VCaP (cell line): ENCODE results near the gene PMFBP1.

Source experiments
- H3K27ac ChIP-seq: fragments of 450-650 bp; 2 replicates; pipeline ENCODE4 v1.5.1; 2017
- CTCF ChIP-seq: fragments of 450-650 bp; conservative IDR thresholded peaks from 2 replicates; pipeline ENCODE4 v1.5.1; 2017; ENCODE audit warnings: mild to moderate bottlenecking, moderate library complexity

The PMFBP1 gene

DNA sequence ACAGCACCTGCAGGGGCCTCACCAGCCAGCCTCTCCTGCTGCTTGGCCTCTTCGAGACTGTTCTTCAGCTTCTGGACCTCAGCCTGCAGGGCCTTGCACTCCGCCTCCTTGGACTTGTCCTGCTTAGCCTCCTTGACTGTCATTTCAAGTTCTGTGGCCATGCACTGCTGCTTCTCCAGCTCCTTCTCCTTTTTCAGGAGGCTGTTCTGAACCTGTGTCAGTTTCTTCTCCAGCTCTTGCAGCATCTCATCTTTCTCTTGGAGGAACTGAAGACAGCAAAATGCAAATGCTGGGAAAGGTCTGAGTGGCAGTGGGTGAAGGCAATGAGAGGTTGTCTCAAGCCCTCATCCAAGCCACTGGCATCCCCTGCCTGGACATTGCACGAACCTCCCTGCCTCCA lies 39.2 kb downstream of the PMFBP1 start:
- H3K27ac ChIP-seq = no peak overlapping the region
- no peak for TF ChIP-seq CTCF

- TF ChIP-seq CTCF = no peak
These were observed 40.9 kb downstream of the PMFBP1 start for GRCh38 chr16:72131036-72131435.

GRCh38 chr16:72129976-72130656 lies 41.8 kb downstream of the PMFBP1 start:
- TF ChIP-seq CTCF = no peak
- H3K27ac ChIP-seq = no peak overlapping the region

More at GRCh38 chr16:72131036-72131435, 40.9 kb downstream of the PMFBP1 start:
- H3K27ac ChIP-seq = no peak overlapping the region

DNA sequence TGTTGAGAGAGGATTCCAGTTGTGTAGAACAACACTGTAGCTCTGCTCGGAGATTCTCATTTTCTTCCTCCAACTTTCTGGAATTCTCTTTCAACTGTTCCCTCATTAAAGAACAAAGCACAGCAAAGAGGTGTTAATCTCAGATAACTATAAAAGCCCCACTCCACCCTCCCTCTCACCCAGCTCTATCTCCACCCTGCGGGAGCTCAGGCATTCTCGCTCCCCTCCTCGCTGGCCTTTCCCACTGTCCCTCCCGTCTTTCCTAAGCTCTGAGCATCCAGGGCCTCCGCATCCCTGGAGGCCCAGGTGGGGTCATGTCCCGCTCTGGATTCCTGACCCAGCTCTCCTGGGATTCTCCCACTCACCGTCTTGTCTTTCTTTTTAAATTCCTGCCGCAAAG lies 43.3 kb downstream of the PMFBP1 start:
- H3K27ac ChIP-seq = no peak overlapping the region
- no peak for TF ChIP-seq CTCF

GRCh38 chr16:72126429-72126765 lies 45.6 kb downstream of the PMFBP1 start:
- H3K27ac ChIP-seq = no peak overlapping the region
- no peak for TF ChIP-seq CTCF

DNA sequence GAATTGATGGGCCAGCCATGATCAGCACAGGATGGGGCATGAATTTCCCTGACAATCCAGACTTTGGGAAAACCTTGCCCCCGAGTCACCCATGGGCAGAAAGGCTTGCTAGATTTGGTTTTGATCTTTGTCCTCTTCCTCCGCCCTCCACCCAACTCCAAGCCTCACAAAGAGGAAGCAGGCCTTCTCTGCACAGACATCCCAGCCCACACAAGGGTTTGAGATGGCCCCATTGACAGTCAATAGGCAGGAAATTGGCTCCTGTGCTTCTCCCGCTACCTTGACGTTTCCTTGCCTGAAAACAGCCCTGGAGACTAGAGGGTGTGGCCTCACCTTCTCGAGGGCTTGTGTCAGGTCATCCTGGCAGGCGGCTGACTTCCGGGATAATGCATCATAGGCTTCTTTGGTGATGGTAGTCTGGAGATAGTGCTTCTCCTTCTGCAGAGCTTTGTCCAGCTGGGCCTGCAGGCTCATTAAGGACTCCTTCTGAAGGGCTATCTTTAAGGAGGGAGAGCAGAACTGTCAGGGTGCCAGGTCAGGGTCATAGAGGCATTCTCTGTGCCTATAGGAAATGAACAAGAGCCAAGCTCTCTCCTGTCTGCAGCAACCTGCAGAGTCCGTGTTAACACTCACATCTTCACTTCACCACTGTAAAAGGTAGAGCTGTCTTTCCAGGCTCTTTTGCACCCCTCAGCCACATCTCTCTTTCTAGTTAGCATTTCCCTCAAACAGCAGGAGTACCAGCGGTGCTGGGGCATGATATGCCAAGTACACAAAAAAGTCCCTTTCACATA lies 46.1 kb downstream of the PMFBP1 start:
- no peak overlapping the region; the same call in 1 of the 2 replicates for H3K27ac ChIP-seq
- no peak for TF ChIP-seq CTCF

DNA sequence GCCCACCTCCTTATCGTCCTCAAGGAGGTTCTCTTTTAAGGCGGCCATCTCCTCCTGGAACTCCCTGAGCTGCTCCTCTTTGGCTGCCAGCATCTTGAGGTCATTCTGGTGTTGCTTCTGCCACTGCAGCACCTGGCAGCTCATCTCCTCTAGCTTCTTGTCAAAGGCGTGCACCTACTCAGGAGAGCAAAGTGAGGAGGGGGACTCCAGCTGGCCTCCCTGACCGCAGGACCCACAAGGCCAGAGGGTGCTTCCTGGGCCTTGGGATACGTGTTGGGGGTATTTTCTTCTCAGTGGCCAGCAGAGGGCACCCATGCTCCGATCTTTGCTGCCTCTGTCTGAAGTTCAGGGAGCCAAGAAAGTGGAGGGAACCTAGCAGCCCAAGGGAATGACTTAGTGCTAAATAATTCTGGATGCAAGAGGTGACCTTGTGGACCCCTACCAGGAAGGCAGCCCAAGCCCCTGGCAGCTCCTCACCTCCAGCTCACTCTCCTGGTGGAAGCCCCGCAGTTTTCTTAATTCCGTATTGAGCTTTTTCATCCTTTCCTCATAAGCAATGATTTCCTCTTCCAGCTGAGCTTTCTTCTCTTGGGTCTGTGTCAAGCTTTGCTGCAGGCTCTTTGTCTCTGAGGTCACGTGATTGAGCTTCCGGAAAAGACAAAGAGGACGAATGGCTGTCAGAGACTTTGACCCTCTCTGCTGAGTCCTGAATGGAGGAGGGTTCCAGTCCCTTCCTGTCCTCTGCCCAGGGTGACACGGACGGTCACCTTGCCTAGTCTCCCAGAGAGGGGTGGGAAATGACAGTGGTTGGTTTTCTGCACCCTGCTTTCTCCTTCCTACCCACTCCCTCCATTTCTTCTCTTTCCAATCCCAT lies 47.0 kb downstream of the PMFBP1 start:
- peak; percentile 76 for TF ChIP-seq CTCF
- no peak overlapping the region; the same call in 1 of the 2 replicates for H3K27ac ChIP-seq
